GM18508 (cell line): Measurements from ENCODE around the gene BICRA.
"Not testable (repeated sequence)": the region's sequence is repeated elsewhere in the genome, so short reads cannot be mapped to it uniquely, and the experiment has no call there.

Experiments
- ATAC-seq: cut with Tn5 transposase; IDR thresholded peaks from one replicate; pipeline ENCODE4 v1.9.1; 2021; ENCODE audit warnings: moderate number of reproducible peaks; ENCODE audit not compliant: insufficient read depth, unreplicated experiment

The BICRA gene

DNA sequence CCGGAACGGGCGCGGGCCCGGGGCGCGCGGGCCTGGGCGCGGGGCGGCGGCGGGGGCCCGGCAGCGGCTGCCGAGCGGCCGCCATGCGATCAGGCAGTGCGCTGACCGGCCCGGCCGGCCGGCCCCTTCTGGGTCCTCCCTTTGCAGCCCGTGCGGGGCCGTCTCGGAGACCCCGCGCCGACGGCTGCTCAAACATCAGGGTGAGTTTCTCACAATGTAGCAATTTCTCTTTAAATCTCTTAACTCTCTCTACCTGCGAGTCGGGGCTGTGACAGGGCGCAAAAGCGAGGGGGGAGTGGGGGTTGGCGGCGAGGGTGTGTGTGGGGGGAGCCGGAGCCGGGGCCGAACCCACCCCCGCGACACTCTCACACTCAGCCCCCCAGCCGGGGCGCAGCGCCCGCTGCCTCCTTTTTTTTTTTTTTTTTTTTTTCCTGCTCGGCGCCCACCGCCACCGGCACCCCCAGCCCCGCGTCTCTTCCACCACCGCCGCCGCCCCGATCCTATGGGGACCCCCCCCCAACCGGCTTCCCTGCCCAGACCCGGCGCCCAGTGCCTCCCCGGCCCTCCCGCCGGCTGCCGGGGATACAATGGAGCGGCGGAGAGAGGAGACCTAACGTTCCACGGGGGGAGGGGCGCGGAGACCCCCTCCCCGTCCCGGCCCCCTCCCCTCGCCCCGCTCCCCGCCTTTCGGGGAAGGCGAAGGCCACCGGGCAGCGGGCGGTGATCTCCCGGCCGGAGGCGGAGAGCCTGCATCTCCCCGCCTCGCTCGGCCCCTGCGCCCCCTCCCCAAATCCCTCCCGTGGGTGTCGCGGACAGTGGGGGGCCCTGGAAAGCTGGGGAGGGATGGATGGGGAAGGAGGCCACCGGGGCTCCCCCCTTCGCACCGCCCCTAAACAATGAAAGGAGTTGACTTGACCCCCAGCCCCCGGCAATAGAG lies at the start of gene BICRA:
Gene BICRA, plus strand, starts transcription at position 166 of the 937 bp plus-strand sequence. CDS start 64,441 bp downstream, outside the sequence.
- ATAC-seq: no peak

DNA sequence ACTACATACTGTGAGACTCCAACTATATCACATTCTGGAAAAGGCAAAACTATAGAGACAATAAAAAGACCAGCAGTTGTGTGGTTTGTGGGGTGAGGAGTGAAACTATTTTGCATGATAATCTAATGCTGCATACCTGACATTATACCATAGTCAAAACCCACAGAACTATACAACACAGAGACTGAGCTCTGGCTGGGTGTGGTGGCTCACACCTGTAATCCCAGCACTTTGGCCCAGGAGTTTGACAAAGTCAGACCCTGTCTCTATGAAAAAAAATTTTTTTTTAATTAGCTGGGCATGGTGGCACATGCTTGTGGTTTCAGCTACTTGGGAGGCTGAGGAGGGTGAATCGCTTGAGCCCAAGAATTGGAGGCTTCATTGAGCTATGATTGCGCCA lies 47.9 kb upstream of the BICRA start:
- ATAC-seq: no peak

DNA sequence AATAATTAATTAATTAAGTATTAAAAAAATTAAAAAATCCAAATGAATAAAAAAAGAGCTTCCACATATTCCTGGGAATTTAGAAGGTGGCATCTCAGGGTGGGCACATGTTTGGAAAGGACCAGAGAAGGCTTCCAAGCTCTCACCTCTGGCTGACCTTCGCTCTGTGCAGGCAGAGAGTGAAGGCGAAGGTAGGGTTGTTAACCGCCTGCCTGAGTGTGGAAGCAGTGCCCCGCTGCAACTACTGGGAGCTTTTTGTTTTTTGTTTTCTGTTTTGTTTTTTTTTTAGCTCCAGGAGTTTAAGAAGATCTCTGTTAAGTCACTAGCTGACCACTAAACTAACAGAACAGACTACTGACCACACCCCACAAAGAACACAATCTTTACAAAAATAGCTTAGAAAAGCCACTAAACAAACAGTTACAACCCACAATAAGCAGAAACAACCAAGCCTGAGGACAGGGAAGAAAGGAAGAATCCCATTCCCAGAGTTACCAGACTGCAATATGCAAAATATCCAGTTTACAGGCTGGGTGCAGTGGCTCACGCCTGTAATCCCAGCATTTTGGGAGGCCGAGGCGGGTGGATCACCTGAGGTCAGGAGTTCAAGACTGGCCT lies 47.4 kb upstream of the BICRA start:
- no peak for ATAC-seq

DNA sequence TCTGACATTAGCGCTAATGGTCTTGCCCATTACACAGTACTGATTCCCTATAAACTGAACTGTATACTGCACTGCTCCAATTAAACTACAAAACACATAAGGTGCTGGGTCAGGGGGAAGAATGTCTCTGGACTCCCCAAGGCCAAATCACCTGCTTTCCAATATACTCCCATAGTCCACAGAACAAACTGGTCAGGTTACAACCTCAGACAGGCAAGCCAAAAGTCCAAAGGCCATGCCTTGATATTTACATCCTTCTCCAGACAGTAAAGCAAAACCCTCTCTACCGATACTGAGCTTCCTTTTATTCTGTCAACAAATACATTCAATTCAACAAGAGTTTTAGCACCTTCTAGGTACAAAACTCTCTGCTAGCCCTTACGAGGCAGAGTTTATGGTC lies 44.9 kb upstream of the BICRA start:
- ATAC-seq: no peak

DNA sequence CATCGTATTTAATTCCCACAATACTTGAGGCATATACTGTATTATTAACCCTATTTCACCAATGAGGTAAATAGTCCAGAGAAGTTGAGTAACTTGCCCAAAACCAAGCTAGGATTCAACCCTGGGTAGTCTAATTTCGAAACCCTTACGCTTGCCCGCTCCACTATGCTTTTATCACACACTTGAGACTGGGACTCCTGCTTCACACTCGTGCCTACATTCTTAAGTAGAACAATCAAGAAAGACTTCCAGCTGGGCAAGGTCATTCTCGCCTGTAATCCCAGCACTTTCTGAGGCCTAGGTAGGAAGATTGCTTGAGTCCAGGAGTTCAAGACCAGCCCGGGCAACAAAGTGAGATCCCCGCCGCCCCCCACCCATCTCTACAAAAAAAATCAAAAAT lies 39.6 kb upstream of the BICRA start:
- no peak for ATAC-seq

DNA sequence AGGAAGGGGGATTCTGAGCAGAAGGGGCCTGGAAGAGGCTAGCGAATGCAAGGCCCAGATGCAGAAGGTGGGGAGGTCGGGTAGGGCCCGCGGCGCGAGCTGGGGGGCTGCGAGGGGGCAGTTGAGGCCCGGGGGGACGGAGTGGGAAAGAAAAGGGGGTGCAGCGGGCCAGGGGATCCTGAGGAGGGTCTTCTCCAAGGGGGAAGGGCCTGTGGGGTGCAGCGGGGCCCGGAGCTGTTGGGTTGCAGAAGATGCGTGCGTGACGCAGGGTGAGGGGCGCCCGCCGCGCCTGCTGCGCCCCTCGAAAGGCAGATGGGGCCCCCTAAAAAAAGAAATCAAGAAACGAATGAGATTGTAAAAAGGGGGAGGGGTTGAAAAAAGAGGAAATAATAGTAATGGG lies 36.3 kb upstream of the BICRA start:
- ATAC-seq: no peak

DNA sequence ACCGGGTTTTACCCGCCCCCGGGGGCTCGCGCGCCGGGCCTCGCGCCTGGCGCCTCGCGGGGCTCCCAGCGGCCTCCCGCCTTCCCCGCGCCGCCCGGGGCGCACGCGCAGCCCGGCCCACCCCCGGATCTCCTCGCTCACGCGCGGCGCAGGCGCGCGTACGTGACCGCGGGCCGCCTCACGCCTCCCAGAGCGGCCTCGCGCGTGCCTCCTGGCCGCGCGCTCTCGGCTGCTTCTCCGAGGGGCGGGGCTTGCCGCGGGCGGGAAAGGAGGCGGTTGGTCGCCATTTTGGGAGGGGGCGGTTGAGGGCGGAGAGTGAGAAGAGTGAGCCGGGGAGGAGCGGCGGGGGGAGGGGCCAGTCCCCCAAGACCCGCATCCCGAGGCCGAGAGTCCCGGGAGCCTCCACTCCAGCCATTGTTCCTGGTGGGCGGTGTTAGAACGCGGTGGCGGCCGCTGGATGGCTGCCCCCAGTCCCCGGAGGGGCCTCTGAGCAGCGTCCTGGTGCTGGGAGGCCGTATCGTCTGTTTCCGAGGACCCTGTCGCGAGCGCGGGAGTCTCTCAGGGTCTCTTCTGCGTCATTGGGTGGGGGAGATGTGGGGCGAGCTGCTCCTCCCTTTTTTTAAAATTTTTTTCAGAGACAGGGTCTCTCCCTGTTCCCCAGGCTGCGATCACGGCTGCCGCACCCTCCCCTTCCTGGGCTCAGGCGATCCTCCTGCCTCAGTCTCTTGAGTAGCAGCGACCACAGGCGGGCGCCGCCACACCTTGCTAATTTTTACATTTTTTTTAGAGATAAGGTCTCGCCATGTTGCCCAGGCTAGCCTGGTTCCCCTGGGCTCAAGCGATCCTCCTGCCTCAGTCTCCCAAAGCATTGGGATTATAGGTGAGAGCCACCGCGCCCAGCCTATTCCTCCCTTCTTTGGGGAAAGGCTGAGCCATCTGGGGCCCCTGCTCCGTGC lies 35.6 kb upstream of the BICRA start, which contains the start of gene ZNF541:
Gene ZNF541, minus strand, starts transcription at position 78 of the 956 bp plus-strand sequence. CDS start 17,292 bp downstream, outside the sequence.
- no peak for ATAC-seq

DNA sequence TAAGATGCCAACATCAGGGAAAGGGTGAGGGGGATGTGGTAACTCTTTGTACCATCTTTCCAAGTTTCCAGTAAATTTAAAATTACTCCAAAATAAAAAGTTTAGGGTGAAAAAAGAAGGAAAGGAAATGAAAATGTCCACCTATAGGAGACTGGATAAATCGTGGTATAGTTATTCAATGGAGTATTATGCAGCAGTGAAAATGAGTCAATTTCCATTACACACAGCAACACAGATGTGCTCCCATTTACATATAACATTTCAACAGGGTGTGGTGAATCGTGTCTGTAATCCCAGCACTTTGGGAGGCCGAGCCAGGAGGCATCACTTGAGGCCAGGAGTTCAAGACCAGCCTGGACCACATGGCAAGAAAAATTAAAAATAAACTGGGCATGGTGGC lies 28.5 kb upstream of the BICRA start:
- ATAC-seq: no peak

DNA sequence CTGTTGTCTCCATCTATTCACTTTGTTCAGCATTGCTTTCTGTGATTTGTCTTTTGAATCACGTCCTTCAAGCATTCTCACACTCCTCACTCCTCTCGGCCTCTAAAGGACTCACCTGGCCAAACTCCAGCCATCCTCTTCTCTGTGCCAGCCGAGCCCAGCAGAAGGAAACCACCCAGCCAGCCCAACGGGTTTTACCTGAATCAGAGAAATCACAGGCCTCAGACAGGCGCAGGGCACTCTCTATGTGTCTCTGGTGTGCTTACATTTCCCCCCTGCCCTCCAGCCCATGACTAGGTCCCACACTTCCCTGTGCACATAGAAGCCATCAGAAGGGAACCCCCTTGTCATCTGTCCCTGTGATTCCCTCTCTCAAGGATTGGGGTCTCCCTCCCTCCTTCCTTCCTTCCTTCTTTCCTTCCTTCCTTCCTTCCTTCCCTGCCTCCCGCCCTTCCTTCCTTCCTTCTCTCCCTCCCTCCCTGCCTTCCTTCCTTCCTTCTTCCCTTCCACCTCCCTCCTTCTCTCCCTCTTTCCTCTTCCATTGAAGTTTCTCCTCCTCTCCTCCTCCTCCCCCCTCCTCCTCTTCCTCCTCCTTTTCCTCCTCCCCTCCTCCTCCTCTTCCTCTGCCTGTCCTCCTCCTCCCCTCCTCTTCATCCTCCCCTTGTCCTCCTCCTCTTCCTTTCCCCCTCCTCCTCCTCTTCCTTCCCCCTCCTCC lies 27.2 kb upstream of the BICRA start:
- no peak for ATAC-seq

DNA sequence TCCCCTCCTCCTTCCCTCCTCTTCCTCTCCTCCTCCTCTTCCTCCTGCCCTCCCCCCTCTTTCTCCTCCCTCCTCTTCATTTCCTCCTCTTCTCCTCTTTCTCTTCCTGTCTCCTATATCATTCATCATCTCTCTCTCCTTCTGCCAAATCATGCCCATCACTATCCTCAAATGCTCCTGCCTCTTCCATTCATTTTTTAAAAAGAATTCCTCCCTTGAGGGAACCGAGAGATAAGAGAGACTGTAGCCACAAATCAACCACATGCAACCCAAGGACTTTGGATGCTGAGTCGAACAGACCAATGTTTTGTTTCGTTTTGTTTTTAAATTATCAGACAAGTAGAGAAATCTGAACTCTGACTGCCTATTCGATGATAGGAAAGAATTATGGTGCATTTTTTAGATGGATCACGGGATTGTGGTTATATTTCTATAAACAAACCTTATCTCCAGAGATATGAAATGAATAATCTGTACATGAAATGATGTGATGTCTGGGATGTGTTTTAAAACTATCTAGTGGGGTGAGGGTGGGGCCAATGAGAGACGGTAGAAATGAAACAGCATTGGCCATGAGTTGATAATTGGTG lies 26.5 kb upstream of the BICRA start:
- ATAC-seq: no peak

DNA sequence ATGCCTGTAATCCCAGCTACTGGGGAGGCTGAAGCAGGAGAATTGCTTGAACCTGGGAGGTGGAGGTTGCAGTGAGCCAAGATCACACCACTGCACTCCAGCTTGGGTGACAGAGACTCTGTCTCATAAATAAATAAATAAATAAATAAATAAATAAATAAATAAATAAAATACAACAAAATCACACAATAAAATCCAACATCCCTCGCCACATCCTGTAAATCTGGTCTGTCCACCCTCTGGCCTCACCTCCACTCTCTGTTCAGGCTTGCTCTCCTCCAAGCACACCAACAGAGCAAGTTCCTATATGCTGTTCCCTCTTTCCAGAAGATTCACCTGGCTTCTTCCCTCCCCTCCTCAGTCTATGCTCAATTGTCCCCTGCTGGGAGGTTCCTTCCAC lies 25.8 kb upstream of the BICRA start:
- ATAC-seq: not testable (repeated sequence)

DNA sequence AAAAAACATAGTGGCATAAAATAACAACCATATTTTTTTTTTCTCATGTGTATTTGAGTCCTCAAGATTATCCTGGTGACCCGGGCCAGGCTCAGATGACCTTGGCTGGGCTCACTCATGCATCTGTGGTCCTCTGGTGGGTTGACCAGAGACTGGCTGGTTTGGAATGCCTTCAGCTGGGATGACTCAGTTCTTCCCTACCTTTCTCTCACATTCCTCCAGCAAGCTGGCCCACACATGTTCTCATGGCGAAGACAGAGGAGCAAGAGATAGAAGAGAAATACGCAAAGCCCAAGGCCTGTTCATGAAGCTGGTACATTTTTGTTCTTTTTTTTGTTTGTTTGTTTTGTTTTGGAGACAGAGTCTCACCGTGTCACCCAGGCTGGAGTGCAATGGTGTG lies 21.6 kb upstream of the BICRA start:
- ATAC-seq: no peak

DNA sequence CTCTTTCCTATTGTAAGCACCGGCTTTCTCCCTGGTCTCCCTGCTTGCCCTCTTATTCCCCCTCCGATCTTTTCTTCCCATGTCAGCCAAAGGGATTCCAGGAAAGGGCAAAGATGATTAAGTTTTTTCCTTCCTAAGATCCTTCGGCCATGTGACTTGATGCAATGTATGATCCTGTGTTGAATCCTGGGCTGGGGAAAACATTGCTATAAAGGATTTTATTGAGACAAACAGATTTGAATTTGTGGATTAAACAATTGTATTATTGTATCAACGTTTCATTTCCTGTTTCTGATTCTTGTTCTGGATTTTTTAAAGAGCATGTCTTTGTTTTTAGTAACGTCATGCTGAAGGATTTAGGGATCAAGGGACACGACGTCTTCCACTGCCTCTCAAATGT lies 19.1 kb upstream of the BICRA start:
- no peak for ATAC-seq

DNA sequence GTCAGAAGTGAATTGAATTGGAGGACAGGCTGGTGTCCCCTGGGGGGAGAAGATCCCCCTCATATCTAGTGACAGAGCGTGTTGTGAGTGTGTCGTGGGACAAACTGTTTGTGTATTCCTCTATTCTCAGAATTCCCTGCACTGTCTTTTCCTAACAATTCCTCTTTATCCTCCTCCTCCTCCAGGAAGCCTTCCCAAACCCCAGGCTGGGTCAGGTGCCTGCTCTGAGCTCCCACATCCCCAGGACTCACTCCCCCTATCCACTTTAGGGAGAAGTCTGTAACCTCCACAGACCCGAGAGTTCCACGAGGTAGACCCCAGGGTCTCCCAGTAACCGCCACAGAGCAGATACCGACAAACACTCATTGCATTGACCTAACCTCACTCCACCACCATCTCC lies 15.1 kb upstream of the BICRA start:
- ATAC-seq: no peak

DNA sequence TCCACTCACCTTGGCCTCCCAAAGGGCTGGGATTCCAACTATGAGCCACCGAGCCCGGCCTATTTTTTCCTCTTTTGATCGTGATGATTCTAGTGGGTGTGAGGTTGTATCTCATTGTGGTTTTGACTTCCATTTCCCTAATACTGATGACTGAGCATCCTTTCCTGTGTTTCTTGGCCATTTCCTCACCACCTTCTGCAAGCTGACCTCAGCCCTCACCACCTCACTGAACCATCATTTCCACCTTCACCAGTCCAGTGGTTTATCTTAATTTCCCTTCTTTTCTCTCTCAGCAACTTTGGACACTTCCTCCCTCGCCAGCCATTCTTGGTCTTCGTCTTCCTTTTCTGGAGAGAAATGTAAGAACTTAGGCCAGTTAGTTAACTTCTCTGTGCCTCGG lies 13.0 kb upstream of the BICRA start:
- no peak for ATAC-seq

DNA sequence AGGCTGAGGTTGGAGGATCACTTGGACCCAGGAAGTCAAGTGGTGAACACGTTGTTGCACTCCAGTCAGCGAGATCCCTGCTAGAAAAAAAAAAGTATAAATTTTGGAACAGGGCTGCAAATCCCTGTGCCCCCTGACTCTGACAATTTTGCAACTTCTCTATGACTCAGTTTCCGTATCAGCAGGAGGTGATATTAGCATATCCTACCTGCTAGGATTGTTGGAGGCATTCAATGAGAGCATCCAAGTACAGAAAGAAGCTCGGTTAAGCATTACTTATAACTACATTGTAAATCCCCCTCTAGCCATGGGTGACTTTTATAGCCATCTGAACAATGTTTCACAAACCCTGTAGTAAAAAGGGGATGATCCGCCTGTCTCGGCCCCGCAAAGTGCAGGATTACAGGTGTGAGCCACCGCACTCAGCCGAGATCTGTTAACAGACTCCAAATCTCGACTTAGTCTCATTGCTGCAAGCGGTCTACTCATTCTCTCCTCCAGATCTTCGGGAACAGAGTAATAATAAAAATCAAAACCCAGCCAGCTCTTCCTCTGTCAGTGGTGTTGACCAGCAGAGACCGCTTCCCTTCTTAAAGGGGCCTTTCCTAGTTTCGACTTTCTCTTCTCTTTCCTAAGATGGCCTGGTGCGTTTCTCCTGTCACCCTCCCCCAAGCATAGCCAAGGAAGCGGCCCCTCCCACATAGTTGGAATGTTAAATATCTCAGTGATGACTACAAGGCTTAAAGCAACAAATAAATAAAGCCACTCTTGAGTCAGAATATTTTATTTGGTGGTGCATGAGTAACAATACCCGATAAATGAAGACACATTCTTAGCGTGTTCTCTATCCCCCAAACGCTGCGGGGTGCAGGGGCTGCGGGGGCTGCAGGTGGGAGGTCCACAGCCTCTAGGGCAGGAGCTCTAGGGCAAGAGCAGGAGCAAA lies 10.3 kb upstream of the BICRA start:
- no peak for ATAC-seq

DNA sequence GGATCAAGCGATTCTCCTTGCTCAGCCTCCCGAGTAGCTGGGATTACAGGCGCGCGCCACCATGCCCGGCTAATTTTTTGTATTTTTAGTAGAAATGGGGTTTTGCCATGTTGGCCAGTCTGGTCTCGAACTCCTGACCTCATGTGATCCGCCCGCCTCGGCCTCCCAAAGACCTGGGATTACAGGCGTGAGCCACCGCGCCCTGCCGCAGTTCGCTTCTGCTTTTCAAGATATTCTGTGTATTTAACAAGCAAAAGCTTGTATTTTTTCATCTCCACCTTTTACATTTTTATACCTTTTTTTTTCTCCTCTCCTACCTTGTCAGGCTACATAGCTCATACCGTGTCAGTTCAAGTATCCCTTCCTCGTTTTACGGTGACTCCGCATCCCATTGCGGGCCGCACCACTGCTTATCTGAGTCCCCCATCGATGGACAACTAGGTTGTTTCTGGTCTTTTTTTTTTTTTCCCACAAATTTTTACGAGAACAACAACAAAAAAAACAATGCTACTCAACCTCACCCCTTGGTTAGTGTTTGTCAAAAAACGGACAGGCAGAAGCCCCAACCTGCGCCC lies 9.2 kb upstream of the BICRA start:
- not testable (repeated sequence) for ATAC-seq
